Measurements from ENCODE around the gene ITGAD. TPM values are rescaled to one million over a fixed set of nuclear protein-coding genes. Genes with fewer than 3 reads are reported as not detected.

The ITGAD gene
- total and polyA plus RNA-seq, 2 of the 13 experiments (the other 11 are each of a cell fraction or from before 2014, with no cell fraction given) = not detected

- TF ChIP-seq, protein P1, sequence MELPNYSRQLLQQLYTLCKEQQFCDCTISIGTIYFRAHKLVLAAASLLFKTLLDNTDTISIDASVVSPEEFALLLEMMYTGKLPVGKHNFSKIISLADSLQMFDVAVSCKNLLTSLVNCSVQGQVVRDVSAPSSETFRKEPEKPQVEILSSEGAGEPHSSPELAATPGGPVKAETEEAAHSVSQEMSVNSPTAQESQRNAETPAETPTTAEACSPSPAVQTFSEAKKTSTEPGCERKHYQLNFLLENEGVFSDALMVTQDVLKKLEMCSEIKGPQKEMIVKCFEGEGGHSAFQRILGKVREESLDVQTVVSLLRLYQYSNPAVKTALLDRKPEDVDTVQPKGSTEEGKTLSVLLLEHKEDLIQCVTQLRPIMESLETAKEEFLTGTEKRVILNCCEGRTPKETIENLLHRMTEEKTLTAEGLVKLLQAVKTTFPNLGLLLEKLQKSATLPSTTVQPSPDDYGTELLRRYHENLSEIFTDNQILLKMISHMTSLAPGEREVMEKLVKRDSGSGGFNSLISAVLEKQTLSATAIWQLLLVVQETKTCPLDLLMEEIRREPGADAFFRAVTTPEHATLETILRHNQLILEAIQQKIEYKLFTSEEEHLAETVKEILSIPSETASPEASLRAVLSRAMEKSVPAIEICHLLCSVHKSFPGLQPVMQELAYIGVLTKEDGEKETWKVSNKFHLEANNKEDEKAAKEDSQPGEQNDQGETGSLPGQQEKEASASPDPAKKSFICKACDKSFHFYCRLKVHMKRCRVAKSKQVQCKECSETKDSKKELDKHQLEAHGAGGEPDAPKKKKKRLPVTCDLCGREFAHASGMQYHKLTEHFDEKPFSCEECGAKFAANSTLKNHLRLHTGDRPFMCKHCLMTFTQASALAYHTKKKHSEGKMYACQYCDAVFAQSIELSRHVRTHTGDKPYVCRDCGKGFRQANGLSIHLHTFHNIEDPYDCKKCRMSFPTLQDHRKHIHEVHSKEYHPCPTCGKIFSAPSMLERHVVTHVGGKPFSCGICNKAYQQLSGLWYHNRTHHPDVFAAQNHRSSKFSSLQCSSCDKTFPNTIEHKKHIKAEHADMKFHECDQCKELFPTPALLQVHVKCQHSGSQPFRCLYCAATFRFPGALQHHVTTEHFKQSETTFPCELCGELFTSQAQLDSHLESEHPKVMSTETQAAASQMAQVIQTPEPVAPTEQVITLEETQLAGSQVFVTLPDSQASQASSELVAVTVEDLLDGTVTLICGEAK (IDR thresholded peaks at IDR 0.05) = peak; percentile 23; the same call in 1 of the 2 replicates
- TF ChIP-seq, protein P1 (CRISPR knock-in tag; IDR thresholded peaks at IDR 0.05) = peak; percentile 67
- TF ChIP-seq ZNF879 (CRISPR knock-in tag; IDR thresholded peaks at IDR 0.05) (peak; percentile 56; the same call in 1 of the 2 replicates), NR2C2 (CRISPR knock-in tag; IDR thresholded peaks at IDR 0.05; ENCODE audit: borderline replicate concordance) (peak; percentile 95), MZF1 (CRISPR knock-in tag; IDR thresholded peaks at IDR 0.05; ENCODE audit: borderline replicate concordance) (0 out of 2 replicates have a peak, but pooled peaks have one; percentile 14), HNRNPH1 (optimal IDR thresholded peaks at IDR 0.05; ENCODE audit: low read depth, low read length) (no peak), ZNF234 (CRISPR knock-in tag; conservative IDR thresholded peaks at IDR 0.05) (no peak), ZNF333 (CRISPR knock-in tag; IDR thresholded peaks at IDR 0.05; ENCODE audit: borderline replicate concordance) (peak; percentile 38; the same call in 1 of the 2 replicates), ZNF558 (CRISPR knock-in tag; IDR thresholded peaks at IDR 0.05; ENCODE audit: borderline replicate concordance) (peak; percentile 97; the same call in 1 of the 2 replicates), ZNF354B (CRISPR knock-in tag; IDR thresholded peaks at IDR 0.05) (peak; percentile 86; the same call in 1 of the 2 replicates), ZFP1 (CRISPR knock-in tag; IDR thresholded peaks at IDR 0.05) (no peak; the same call in 1 of the 2 replicates), CENPT (CRISPR knock-in tag; IDR thresholded peaks at IDR 0.05; ENCODE audit: low read depth) (peak; percentile 95), ZNF235 (CRISPR knock-in tag; IDR thresholded peaks at IDR 0.05; ENCODE audit: borderline replicate concordance) (peak; percentile 90; the same call in 1 of the 2 replicates)
- TF ChIP-seq, protein P2, sequence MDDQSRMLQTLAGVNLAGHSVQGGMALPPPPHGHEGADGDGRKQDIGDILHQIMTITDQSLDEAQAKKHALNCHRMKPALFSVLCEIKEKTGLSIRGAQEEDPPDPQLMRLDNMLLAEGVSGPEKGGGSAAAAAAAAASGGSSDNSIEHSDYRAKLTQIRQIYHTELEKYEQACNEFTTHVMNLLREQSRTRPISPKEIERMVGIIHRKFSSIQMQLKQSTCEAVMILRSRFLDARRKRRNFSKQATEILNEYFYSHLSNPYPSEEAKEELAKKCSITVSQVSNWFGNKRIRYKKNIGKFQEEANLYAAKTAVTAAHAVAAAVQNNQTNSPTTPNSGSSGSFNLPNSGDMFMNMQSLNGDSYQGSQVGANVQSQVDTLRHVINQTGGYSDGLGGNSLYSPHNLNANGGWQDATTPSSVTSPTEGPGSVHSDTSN (CRISPR knock-in tag; IDR thresholded peaks at IDR 0.05; ENCODE audit: borderline replicate concordance) = no peak
- TF ChIP-seq, protein P3, sequence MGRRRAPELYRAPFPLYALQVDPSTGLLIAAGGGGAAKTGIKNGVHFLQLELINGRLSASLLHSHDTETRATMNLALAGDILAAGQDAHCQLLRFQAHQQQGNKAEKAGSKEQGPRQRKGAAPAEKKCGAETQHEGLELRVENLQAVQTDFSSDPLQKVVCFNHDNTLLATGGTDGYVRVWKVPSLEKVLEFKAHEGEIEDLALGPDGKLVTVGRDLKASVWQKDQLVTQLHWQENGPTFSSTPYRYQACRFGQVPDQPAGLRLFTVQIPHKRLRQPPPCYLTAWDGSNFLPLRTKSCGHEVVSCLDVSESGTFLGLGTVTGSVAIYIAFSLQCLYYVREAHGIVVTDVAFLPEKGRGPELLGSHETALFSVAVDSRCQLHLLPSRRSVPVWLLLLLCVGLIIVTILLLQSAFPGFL (CRISPR knock-in tag; IDR thresholded peaks at IDR 0.05) = no peak; the same call in none of the 2 replicates
These were observed 65.9 kb downstream of the ITGAD start, which contains the start of gene ARMC5 (continued) for GRCh38 chr16:31458844-31459686.

Data from HepG2 (cell line).